ENCODE data around the gene SYNE1. TPM values are rescaled to one million over a fixed set of nuclear protein-coding genes. Genes with fewer than 3 reads are reported as not detected.

Gene SYNE1
- total and polyA plus RNA-seq, 2 of the 8 experiments (the other 6 are each of a cell fraction or from before 2014, with no cell fraction given) = 2.8 to 5.5 TPM

GRCh38 chr6:152379423-152379822 is 257.7 kb downstream of the SYNE1 start:
- Histone ChIP-seq H2BK15ac (ENCODE audit: low read length) (no peak overlapping the region), H3K9ac (replicated peaks in 1 of 4; ENCODE audit: extremely low read depth in 1 of 4, low read depth in 3 of 4, low read length in 3 of 4) (no peak overlapping the region), H3K27ac (ENCODE audit: low read depth, low read length) (no peak overlapping the region), H3K56ac (replicated peaks; ENCODE audit: insufficient read length, low read depth, low read length) (no peak overlapping the region), H3K18ac (ENCODE audit: extremely low read depth, low read length) (no peak overlapping the region), H2AFZ (ENCODE audit: low read length) (no peak overlapping the region), H2AK5ac (ENCODE audit: low read depth, low read length) (no peak overlapping the region), H3K4me1 (replicated peaks in 1 of 4; ENCODE audit: control insufficient read depth in 3 of 4, insufficient read depth in 4 of 4, low read length in 3 of 4) (no peaks in the 10 kb centered on the region), H2BK5ac (ENCODE audit: low read depth, low read length) (no peak overlapping the region), H3K79me1 (ENCODE audit: low read depth, low read length) (no peaks in the 10 kb centered on the region), H2BK12ac (ENCODE audit: low read depth, low read length) (no peak overlapping the region), H2BK120ac (replicated peaks; ENCODE audit: low read depth, low read length) (no peak overlapping the region), H4K5ac (ENCODE audit: insufficient read length, low read depth, low read length) (no peak overlapping the region), H2BK20ac (ENCODE audit: low read length) (no peak overlapping the region), H3K4me3 (ENCODE audit: extremely low read depth in 1 of 4, insufficient read depth in 2 of 4, low read depth in 3 of 4, low read length in 4 of 4) (no peak overlapping the region), H3K36me3 (ENCODE audit: control insufficient read depth in 2 of 4, insufficient read depth in 4 of 4, low read length in 3 of 4) (no peaks in the 10 kb centered on the region), H4K91ac (replicated peaks; ENCODE audit: insufficient read length, low read length) (no peak overlapping the region), H3K23me2 (ENCODE audit: low read depth, low read length) (no peaks in the 10 kb centered on the region), H3K27me3 (replicated peaks in 1 of 4; ENCODE audit: control insufficient read depth in 3 of 4, extremely low read depth in 1 of 4, insufficient read depth in 3 of 4, low read length in 3 of 4) (no peaks in the 10 kb centered on the region), H3K9me3 (ENCODE audit: insufficient read depth in 2 of 2, low read depth in 1 of 2, low read length in 1 of 2) (no peaks in the 10 kb centered on the region), H4K20me1 (replicated peaks in 1 of 2; ENCODE audit: control insufficient read depth in 1 of 2, insufficient read depth in 2 of 2, low read length in 2 of 2) (no peaks in the 10 kb centered on the region), H3K4me2 (ENCODE audit: insufficient read depth in 1 of 2, low read depth in 2 of 2, low read length in 2 of 2) (no peak overlapping the region), H3K23ac (ENCODE audit: insufficient read length) (no peak overlapping the region), H4K8ac (ENCODE audit: extremely low read depth, insufficient read depth, low read length) (no peak overlapping the region), H3K4ac (replicated peaks; ENCODE audit: insufficient read length, low read depth, low read length) (no peak overlapping the region), H3K79me2 (ENCODE audit: control insufficient read depth in 1 of 2, insufficient read depth in 2 of 2, low read length in 2 of 2) (no peaks in the 10 kb centered on the region), H3K14ac (ENCODE audit: insufficient read length) (no peak overlapping the region)
- DNase-seq (ENCODE audit: low read depth in 1 of 2, low spot score in 2 of 2) (no peak), FAIRE-seq (no peak)
- CTCF ChIA-PET (ENCODE audit: partially characterized antibody) = no interaction called here
- POLR2A ChIA-PET (ENCODE audit: partially characterized antibody) = no interaction called here
- no peak for TF ChIP-seq TBP (IDR thresholded peaks at IDR 0.05; ENCODE audit: low read depth, low read length)
- no peak for TF ChIP-seq SIRT6 (IDR thresholded peaks at IDR 0.05; ENCODE audit: low read length)
- no peak for TF ChIP-seq EP300 (IDR thresholded peaks at IDR 0.05; ENCODE audit: borderline replicate concordance in 1 of 2, low read depth in 2 of 2, low read length in 2 of 2)
- no peak for TF ChIP-seq POU5F1 (IDR thresholded peaks at IDR 0.05; ENCODE audit: low read depth, low read length)
- TF ChIP-seq E2F6 (IDR thresholded peaks at IDR 0.05) = no peak
- no peak for TF ChIP-seq MAX (IDR thresholded peaks at IDR 0.05)
- TF ChIP-seq YY1 (IDR thresholded peaks at IDR 0.05; ENCODE audit: low read depth, low read length) = no peak

Measured in H1 (cell line).